H9 (cell line): ENCODE measurements around the gene MYBPHL. TPM values are rescaled to one million over a fixed set of nuclear protein-coding genes. Genes with fewer than 3 reads are reported as not detected.

ENCODE experiments used
- DNase-seq: peaks from one replicate; pipeline ENCODE4 v3.0.0-alpha.2; 2017
- H2AFZ ChIP-seq: one replicate; pipeline ENCODE4 v1.6.1; 2013; ENCODE audit warnings: mild to moderate bottlenecking, low read length, control low read depth, moderate library complexity
- H2AK5ac ChIP-seq: 2 replicates; pipeline ENCODE4 v1.6.1; 2013; ENCODE audit warnings: low read length, control low read depth, mixed read lengths; ENCODE audit not compliant: insufficient read length
- H2BK120ac ChIP-seq: one replicate; pipeline ENCODE4 v1.6.1; 2013; ENCODE audit warnings: low read depth, mild to moderate bottlenecking, low read length, control low read depth, inconsistent platforms; ENCODE audit not compliant: poor library complexity, severe bottlenecking
- H2BK12ac ChIP-seq: 2 replicates; pipeline ENCODE4 v1.6.1; 2013; ENCODE audit warnings: low read length, control low read depth, mixed read lengths, low read depth; ENCODE audit not compliant: insufficient read length
- H2BK15ac ChIP-seq: 2 replicates; pipeline ENCODE4 v1.6.1; 2013; ENCODE audit warnings: low read depth, low read length, control low read depth
- H2BK20ac ChIP-seq: one replicate; pipeline ENCODE4 v1.6.1; 2013; ENCODE audit warnings: low read depth, mild to moderate bottlenecking, low read length, control low read depth, inconsistent platforms; ENCODE audit not compliant: poor library complexity, severe bottlenecking
- H2BK5ac ChIP-seq: 2 replicates; pipeline ENCODE4 v1.6.1; 2013; ENCODE audit warnings: low read length, control low read depth, mixed read lengths; ENCODE audit not compliant: insufficient read length
- H3K14ac ChIP-seq: 2 replicates; pipeline ENCODE4 v1.6.1; 2013; ENCODE audit warnings: low read length, control low read depth; ENCODE audit not compliant: insufficient read depth
- H3K18ac ChIP-seq: 2 replicates; pipeline ENCODE4 v1.6.1; 2013; ENCODE audit warnings: low read depth, mild to moderate bottlenecking, mixed read lengths, low read length, control low read depth; ENCODE audit not compliant: insufficient read length
- H3K23ac ChIP-seq: 2 replicates; pipeline ENCODE4 v1.6.1; 2013; ENCODE audit warnings: low read length, control low read depth, mixed read lengths, low read depth; ENCODE audit not compliant: insufficient read length
- H3K23me2 ChIP-seq: 2 replicates; pipeline ENCODE4 v1.6.1; 2013; ENCODE audit warnings: low read depth, mild to moderate bottlenecking, mixed read lengths, low read length, control low read depth; ENCODE audit not compliant: insufficient read length, poor library complexity, severe bottlenecking
- H3K27ac ChIP-seq: 2 replicates; pipeline ENCODE4 v1.5.1; 2013; ENCODE audit warnings: low read length, control low read depth, mixed read lengths, low read depth; ENCODE audit not compliant: insufficient read length
- H3K27me3 ChIP-seq: 2 replicates; pipeline ENCODE4 v1.6.1; 2013; ENCODE audit warnings: low read length, control low read depth, inconsistent platforms; ENCODE audit not compliant: insufficient read depth
- H3K4ac ChIP-seq: 2 replicates; pipeline ENCODE4 v1.6.1; 2013; ENCODE audit warnings: low read depth, mild to moderate bottlenecking, control low read depth, inconsistent platforms, low read length, moderate library complexity
- H3K4me1 ChIP-seq: 2 replicates; pipeline ENCODE4 v1.6.1; 2013; ENCODE audit warnings: low read length, control low read depth, inconsistent platforms; ENCODE audit not compliant: insufficient read depth
- H3K4me2 ChIP-seq: 2 replicates; pipeline ENCODE4 v1.6.1; 2013; ENCODE audit warnings: low read length, control low read depth, mixed read lengths; ENCODE audit not compliant: insufficient read length, insufficient read depth
- H3K56ac ChIP-seq: 2 replicates; pipeline ENCODE4 v1.6.1; 2013; ENCODE audit warnings: low read depth, mild to moderate bottlenecking, mixed read lengths, low read length, control low read depth; ENCODE audit not compliant: insufficient read length
- H3K79me1 ChIP-seq: 2 replicates; pipeline ENCODE4 v1.6.1; 2013; ENCODE audit warnings: low read depth, mild to moderate bottlenecking, moderate library complexity, low read length, control low read depth, inconsistent platforms; ENCODE audit not compliant: insufficient read depth, poor library complexity, severe bottlenecking
- H3K79me2 ChIP-seq: 2 replicates; pipeline ENCODE4 v1.6.1; 2013; ENCODE audit warnings: low read length, control low read depth, inconsistent platforms; ENCODE audit not compliant: insufficient read depth
- H3K9ac ChIP-seq: 2 replicates; pipeline ENCODE4 v1.6.1; 2013; ENCODE audit warnings: low read length, control low read depth, mixed read lengths; ENCODE audit not compliant: insufficient read length; ENCODE audit errors: extremely low read depth
- H3K9me3 ChIP-seq: one replicate; pipeline ENCODE4 v1.6.1; 2013; ENCODE audit warnings: low read depth, low read length, inconsistent platforms; ENCODE audit not compliant: control insufficient read depth
- H3T11ph ChIP-seq: one replicate; pipeline ENCODE4 v1.6.1; 2013; ENCODE audit warnings: mild to moderate bottlenecking, low read length, control low read depth, inconsistent platforms
- H4K20me1 ChIP-seq: one replicate; pipeline ENCODE4 v1.6.1; 2013; ENCODE audit not compliant: control insufficient read depth, insufficient read length, insufficient read depth
- H4K5ac ChIP-seq: 2 replicates; pipeline ENCODE4 v1.6.1; 2013; ENCODE audit warnings: low read depth, mild to moderate bottlenecking, mixed read lengths, low read length, control low read depth; ENCODE audit not compliant: insufficient read length
- H4K8ac ChIP-seq: replicated peaks from 2 replicates; pipeline ENCODE4 v1.6.1; 2013; ENCODE audit warnings: low read length, control low read depth, mixed read lengths, low read depth; ENCODE audit not compliant: insufficient read length
- H4K91ac ChIP-seq: 2 replicates; pipeline ENCODE4 v1.6.1; 2013; ENCODE audit warnings: low read depth, mild to moderate bottlenecking, moderate library complexity, mixed read lengths, low read length, control low read depth; ENCODE audit not compliant: insufficient read length
- H3K27ac Mint-ChIP-seq, 3 experiments: 2 replicates in 2 of 3; 3 replicates in 1 of 3; pipeline ENCODE4 v1.8.0; 2020 to 2021; ENCODE audit warnings: mixed read lengths in 3 of 3, mild to moderate bottlenecking in 1 of 3, moderate library complexity in 1 of 3
- H3K27me3 Mint-ChIP-seq: 2 replicates; pipeline ENCODE4 v1.8.0; 2021; ENCODE audit warnings: low read depth, mild to moderate bottlenecking, moderate library complexity, mixed read lengths
- H3K36me3 Mint-ChIP-seq, 3 experiments: 2 replicates in 2 of 3; 3 replicates in 1 of 3; pipeline ENCODE4 v1.8.0; 2020 to 2021; ENCODE audit warnings: low read depth in 3 of 3, mixed read lengths in 3 of 3; ENCODE audit not compliant: insufficient read depth in 1 of 3
- H3K4me1 Mint-ChIP-seq, 2 experiments: 2 replicates each; pipeline ENCODE4 v1.8.0; 2020; ENCODE audit warnings: mixed read lengths in 2 of 2
- H3K4me3 Mint-ChIP-seq, 2 experiments: 2 replicates in 1 of 2; 3 replicates in 1 of 2; pipeline ENCODE4 v1.8.0; 2020 to 2021; ENCODE audit warnings: mild to moderate bottlenecking in 2 of 2, mixed read lengths in 2 of 2, moderate library complexity in 1 of 2
- H3K9me3 Mint-ChIP-seq, 2 experiments: 2 replicates in 1 of 2; 3 replicates in 1 of 2; pipeline ENCODE4 v1.8.0; 2020; ENCODE audit warnings: mild to moderate bottlenecking in 2 of 2, mixed read lengths in 2 of 2, moderate library complexity in 1 of 2
- CTCF ChIP-seq: fragments of 200-600 bp; sonication (generic); conservative IDR thresholded peaks from 3 replicates; pipeline ENCODE4 v1.8.0; 2021; ENCODE audit warnings: antibody characterized with exemption, mild to moderate bottlenecking
- WGBS: extraction: QIAGEN DNeasy Blood & Tissue Kit; methylation state at CpG from one replicate; pipeline ENCODE4 v1.1.7; 2013; ENCODE audit warnings: missing lambda C conversion rate, low lambda C conversion rate, mixed read lengths; ENCODE audit not compliant: insufficient read length; ENCODE audit errors: extremely low coverage; 5-methylcytosine and 5-hydroxymethylcytosine counted together
- total RNA-seq: library from RNA; stranded (reverse); gene quantifications from 2 replicates; pipeline ENCODE4 v1.2.1, GENCODE V29; 2021

Gene MYBPHL
- total RNA-seq, 1 experiment from 2014 or later: 0.59 TPM

GRCh38 chr1:109279615-109280278 lies 27.1 kb downstream of the MYBPHL start:
- WGBS: no CpG with 5 or more reads among the region's 5 CpGs
- H3K36me3 Mint-ChIP-seq: peaks cover 18 to 35% (median 30%) of the 10 kb centered on the region in 3 experiments

More at GRCh38 chr1:109279615-109280278, 27.1 kb downstream of the MYBPHL start:
- TF ChIP-seq CTCF: no peak
- Histone ChIP-seq H2BK120ac (no peak overlapping the region), H3K27ac (no peak overlapping the region), H3K9me3 (no peaks in the 10 kb centered on the region), H3K79me1 (peaks cover 5% of the 10 kb centered on the region), H3K27me3 (no peaks in the 10 kb centered on the region), H3K23me2 (peaks cover 13% of the 10 kb centered on the region), H3K9ac (no peak overlapping the region), H3K56ac (no peak overlapping the region), H2BK15ac (no peak overlapping the region), H4K91ac (no peak overlapping the region), H2BK12ac (no peak overlapping the region), H4K20me1 (no peaks in the 10 kb centered on the region), H2BK5ac (no peak overlapping the region), H3K4me2 (no peak overlapping the region), H3K4me1 (peaks cover 3% of the 10 kb centered on the region; the same call in 1 of the 2 replicates), H2AK5ac (no peak overlapping the region), H2BK20ac (no peak overlapping the region), H4K5ac (no peak overlapping the region), H3T11ph (no peak overlapping the region), H3K18ac (no peak overlapping the region), H3K14ac (no peak overlapping the region), H3K4ac (no peak overlapping the region), H3K79me2 (peaks cover 2% of the 10 kb centered on the region; the same call in 1 of the 2 replicates), H4K8ac (no peak overlapping the region), H2AFZ (no peak overlapping the region), H3K23ac (no peak overlapping the region)
- DNase-seq: no peak
- Mint-ChIP-seq H3K4me1 (peaks cover 40 to 49% of the 10 kb centered on the region in 2 experiments), H3K27ac (peak overlapping the region in 2 of 3 experiments; percentile 39 to 77; a peak in 3 of 7 replicates), H3K27me3 (no peaks in the 10 kb centered on the region), H3K9me3 (no peaks in the 10 kb centered on the region; a peak in 1 of 5 replicates), H3K4me3 (no peak overlapping the region; a peak in 1 of 5 replicates)
